G401.6 (cell line): ENCODE results near the gene TMEM106B.

ENCODE experiments used
- FAIRE-seq: peaks from 2 replicates; lab custom pipeline; 2012; peaks lifted over from hg19 to GRCh38; lab: Jason Lieb, UNC

TMEM106B gene

GRCh38 chr7:12228024-12228423, 16.9 kb downstream of the TMEM106B start:
- FAIRE-seq = peak; percentile 83

GRCh38 chr7:12229046-12229445, 18.0 kb downstream of the TMEM106B start:
- no peak for FAIRE-seq

GRCh38 chr7:12231097-12231496, 20.0 kb downstream of the TMEM106B start:
- FAIRE-seq = peak; percentile 46

GRCh38 chr7:12233175-12233574, 22.1 kb downstream of the TMEM106B start:
- peak; percentile 85 for FAIRE-seq

- FAIRE-seq = no peak
Observed at GRCh38 chr7:12234334-12234865, 23.3 kb downstream of the TMEM106B start.

- no peak for FAIRE-seq
Observed at GRCh38 chr7:12235970-12236369, 24.9 kb downstream of the TMEM106B start.

- peak; percentile 44 for FAIRE-seq
Observed at GRCh38 chr7:12237007-12237406, 25.9 kb downstream of the TMEM106B start.

GRCh38 chr7:12239806-12240205, 28.7 kb downstream of the TMEM106B start:
- no peak for FAIRE-seq

GRCh38 chr7:12244129-12244528, 33.0 kb downstream of the TMEM106B start:
- no peak for FAIRE-seq

- peak; percentile 6 for FAIRE-seq
Observed at GRCh38 chr7:12244694-12245093, 33.6 kb downstream of the TMEM106B start.

GRCh38 chr7:12249706-12250105, 38.6 kb downstream of the TMEM106B start:
- FAIRE-seq = no peak

GRCh38 chr7:12250232-12250631, 39.1 kb downstream of the TMEM106B start:
- no peak for FAIRE-seq

- FAIRE-seq = no peak
Observed at GRCh38 chr7:12256090-12256489, 45.0 kb downstream of the TMEM106B start.

- FAIRE-seq = no peak
Observed at GRCh38 chr7:12257582-12257981, 46.5 kb downstream of the TMEM106B start.

- FAIRE-seq = no peak
Observed at GRCh38 chr7:12258074-12258473, 47.0 kb downstream of the TMEM106B start.

GRCh38 chr7:12267542-12267941, 56.4 kb downstream of the TMEM106B start:
- no peak for FAIRE-seq

- no peak for FAIRE-seq
Observed at GRCh38 chr7:12269100-12269895, 58.2 kb downstream of the TMEM106B start.

- FAIRE-seq = no peak
Observed at GRCh38 chr7:12281038-12281437, 69.9 kb downstream of the TMEM106B start.

- FAIRE-seq = no peak
Observed at GRCh38 chr7:12287901-12288300, 76.8 kb downstream of the TMEM106B start.

- FAIRE-seq = no peak
Observed at GRCh38 chr7:12289996-12290395, 78.9 kb downstream of the TMEM106B start.

- FAIRE-seq = no peak
Observed at GRCh38 chr7:12290761-12291160, 79.7 kb downstream of the TMEM106B start.

- FAIRE-seq = peak; percentile 59
Observed at GRCh38 chr7:12291870-12292269, 80.8 kb downstream of the TMEM106B start.
